Measurements from ENCODE around the gene EDDM3A.
"Not testable (repeated sequence)": the region's sequence is repeated elsewhere in the genome, so short reads cannot be mapped to it uniquely, and the experiment has no call there.

Gene EDDM3A, protein sequence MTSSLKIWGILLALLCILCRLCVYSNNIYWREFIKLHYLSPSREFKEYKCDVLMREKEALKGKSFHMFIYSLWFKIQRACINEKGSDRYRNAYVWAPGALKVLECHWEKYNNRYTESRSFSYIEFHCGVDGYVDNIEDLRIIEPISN

DNA sequence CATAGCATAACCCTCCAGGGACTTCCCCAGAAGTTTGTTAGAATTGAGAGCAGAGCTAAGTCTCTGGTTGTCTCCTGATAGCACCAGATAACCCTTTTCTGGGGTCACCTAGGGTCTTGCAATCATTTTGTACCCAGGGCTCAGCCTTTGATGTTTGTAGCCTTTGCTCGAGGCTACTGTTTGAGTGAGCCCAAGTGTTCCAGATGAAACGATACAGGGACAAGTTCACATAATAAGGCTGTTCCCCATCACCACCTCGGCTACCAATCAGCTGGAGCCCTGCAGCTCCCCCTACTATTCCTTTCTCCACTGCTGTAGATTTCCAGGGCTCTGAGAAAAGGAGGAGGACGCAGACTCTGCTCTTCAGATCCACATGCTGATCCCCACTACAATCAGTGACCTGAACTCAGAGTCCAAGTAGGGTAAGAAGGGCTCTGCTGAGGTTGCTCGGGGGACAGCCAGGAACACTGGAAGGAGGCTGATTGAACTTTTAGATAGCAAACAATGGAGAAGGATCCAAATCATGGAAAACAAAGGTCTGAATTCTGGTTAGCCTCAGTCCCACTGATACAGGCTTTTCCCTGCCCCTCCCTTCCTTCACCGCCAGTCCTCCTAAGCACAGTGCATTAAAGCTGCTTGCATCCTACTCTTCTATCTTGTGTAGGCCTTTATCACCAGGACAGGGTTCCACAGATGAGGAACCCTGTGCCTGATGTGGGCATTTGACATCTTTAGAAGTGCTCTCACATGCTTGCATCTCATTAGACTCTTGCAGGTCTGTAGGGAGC, at the start of gene EDDM3A:
Gene EDDM3A (plus strand): TSS at position 317 of the 788 bp plus-strand sequence. CDS start 1,694 bp downstream, outside the sequence.
- no peak for DNase-seq

DNA sequence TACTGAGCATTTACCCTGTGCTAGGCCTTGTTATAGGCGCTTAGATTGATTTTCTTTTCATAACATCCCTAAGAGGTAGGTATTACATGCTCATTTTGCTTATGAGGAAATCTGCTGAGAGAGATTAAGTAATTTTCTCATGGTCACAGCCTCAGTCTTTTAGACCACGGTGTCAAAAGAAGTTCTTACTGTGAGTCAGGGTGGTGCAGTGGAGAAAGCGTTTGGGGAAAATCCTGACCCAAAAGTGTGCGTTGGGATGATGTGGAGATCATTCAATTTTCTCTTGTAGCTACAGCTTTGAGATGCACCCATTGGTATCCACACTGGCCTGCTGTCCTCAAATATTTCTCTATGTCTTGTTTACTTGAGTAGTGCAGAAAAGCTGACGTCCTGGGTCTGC, 48.9 kb upstream of the EDDM3A start:
- DNase-seq: no peak

DNA sequence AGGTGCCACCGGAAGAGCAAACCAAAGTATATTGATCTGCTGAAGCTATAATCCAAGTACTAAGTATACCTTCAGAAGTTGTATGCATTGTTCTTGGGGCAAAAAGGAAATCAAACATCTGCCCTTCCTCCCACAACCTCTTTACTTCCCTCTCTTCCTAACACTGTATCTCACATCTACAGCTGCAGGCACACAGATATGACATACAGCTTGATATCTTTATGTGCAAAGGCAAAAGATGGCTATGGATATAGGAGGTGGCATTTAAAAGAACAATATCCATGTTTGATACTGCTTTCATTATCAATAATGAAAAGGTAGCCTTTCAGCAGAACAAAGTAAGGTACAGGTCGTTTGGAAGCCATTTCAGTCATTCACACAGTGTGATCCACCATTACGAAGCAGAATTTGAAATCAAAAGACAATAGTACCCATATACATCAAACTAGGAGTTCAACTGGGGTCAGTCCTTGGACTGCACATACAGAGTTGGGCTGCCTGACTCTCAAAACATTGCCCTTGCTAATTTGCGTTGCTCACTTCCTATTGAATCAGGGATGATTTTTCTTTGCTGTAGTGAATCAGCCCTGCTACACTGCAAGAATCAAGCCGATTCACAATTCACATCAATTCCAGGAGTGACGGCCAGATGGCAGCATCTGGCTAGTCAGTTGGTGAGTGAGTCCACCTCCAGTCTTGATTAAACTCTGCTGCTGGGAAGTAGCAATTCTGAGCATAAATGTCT, 48.2 kb upstream of the EDDM3A start:
- DNase-seq: peak in 3 of 4 experiments; percentile 6 to 41 (median 6)

DNA sequence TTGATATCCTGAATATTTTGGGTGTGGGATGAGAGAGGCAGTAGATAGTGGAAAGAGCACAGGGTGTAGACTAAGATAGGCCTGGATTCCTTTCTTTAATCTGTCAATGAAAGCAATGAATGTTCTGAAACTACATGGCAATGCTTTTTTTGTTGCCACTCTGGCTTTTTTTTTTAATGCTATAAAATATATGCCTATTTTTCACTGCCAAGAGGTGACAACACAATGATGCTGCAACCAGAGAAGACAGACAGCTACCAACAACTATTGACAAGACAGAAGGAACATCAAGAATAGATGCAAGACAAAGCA, 47.7 kb upstream of the EDDM3A start:
- DNase-seq: no peak

DNA sequence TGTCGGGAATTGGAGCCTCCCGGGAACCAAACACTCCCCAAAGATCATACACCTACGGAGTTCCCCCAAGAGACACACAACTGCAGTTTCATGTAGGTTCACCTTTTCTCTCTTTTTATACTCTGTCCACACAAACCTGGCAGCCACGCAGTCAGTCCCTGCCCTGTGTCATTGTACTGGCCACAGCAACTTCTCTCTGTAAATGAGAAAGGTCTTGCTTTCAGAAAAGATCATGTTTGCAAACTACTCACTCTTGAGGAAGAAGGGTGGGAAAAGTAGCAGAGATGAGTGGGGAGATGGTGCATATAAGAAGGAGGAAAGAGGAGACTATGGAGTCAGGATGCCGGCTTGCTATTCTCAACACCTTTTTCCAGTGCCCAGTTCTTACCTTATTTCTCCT, 46.8 kb upstream of the EDDM3A start:
- no peak for DNase-seq

DNA sequence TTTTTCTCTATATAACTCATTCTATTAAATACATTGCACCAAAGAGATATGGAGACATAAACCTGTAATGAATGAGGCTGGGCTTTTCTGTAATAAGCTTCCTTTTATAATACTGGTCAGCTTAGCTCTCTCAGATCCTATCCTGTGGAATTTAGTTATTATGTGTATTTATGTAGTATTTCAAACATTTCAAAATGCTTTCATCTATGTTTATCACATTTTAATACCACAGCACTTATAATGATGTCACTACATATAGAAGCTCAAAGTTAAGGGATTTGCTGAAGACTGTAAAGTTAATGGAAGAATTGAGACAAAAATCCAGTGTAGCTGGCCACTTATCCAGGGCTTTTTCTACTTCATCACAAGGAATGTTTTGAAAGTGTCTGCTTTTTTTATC, 45.8 kb upstream of the EDDM3A start:
- DNase-seq: no peak

DNA sequence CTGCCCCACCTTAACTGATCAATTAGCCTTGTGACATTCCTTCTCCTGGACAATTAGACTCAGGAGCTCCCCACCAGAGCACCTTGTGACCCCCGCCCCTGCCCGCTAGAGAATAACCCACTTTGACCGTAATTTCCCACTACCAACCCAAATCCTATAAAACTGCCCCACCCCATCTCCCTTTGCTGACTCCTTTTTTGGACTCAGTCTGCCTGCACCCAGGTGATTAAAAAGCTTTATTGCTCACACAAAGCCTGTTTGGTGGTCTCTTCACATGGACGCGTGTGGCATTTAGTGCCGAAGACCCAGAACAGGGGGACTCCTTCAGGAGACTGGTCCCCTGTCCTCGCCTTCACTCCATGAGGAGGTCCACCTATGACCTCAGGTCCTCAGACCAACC, 44.7 kb upstream of the EDDM3A start:
- not testable (repeated sequence) for DNase-seq

DNA sequence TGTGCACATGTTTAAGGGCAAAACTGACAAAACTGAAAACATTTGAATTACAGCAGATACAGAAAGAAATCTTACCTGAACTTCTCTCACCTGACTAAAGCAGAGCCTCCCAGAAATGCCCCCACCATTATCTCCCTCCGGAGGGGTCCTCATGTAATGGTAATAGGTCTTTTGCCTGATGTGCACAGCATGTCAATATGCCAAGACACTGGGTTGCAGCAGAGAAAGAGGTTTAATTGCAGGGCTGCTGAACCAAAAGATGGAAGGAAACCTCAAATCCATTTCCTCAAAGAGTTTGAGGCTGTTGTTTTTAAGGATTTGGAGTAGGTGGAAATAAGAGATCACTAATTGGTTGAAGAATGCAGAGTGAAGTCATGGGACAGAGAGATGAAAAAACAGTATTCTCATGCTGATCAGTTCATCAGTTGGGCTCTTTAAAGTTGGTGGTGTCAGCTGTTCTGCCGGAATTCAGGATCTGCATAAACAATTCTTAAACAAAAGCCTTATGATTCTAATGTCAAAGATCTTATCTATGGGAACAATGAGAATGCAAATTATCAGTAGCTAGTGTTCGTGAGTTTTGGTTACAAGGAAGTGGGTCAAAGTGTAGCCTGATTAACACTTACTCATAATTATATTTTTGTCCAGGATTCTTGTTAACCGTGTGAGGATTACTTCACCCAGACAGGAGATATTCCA, 38.9 kb upstream of the EDDM3A start:
- no peak for DNase-seq

DNA sequence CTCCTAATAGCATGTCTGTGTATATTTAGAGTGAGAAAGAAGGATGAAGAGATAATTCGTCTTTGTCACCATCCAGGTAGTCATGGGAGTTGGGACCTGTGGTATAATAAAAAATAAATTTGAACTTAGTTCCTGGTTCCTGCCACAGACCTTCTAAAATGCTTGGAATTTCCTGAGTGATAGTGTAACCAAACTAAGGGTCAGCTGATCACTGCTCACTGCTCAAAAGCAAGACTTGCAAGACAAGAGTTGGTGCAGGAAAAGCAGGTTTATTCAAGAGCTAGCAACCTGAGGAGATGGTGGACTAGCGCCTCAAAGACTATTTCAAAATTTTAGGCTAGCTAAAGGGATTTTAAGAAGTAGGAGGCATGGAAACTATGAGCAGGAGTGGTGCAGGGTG, 38.1 kb upstream of the EDDM3A start:
- DNase-seq: no peak

DNA sequence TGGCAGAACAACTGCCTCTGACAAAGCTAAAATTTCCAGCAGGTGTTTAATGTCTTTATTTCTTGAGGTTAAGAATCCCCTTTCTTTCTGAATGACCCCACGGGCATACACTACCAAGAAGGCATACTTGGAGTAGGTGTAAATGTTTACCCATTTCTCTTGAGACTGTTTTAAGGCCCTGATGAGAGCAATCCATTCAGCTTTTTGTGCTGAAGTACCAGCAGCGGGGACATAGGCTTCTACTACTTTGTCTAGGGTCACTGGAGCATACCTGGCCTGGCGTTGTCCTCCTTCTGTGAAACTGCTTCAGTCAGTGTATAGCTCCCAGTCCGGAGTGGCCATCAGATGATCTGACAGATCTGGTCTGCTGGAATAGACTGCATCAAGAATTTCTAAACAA, 34.4 kb upstream of the EDDM3A start:
- no peak for DNase-seq

DNA sequence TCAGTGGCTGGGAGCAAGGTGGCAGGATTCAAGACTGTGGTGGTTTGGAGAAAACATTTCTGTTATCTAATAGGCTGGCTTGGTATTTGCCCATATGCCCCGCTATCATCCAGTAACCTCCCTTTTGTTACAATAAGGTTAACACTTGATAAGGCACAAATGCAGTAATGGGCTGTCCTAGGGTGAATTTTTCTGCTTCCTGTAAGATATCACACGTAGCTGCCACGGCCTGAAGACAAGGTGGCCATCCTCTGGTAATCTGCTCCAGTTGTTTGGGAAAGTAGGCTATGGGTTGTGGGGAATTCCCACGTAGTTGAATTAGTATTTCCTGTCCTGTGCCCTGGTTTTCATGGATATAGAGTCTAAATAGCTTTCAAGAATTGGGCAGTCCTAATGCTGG, 34.0 kb upstream of the EDDM3A start:
- no peak for DNase-seq

DNA sequence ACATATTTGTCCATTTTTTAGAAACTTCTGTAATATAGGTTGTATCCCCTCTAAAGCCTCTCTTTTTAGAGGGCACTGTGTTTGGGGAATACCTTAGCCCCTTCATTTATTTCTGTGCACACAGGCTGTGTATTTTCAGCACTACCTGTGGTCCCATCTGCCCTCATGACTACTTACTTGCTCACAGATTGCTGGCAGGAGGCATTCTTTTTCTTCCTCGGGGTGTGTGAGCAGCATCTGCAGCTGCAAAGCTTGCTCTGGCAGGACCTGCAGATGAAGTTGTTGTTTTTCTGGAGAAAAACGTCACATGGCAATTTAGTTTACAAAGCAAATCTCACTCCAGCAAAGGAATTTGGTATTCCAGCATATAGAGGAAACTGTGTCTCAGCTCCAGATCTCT, 32.8 kb upstream of the EDDM3A start:
- DNase-seq: no peak

DNA sequence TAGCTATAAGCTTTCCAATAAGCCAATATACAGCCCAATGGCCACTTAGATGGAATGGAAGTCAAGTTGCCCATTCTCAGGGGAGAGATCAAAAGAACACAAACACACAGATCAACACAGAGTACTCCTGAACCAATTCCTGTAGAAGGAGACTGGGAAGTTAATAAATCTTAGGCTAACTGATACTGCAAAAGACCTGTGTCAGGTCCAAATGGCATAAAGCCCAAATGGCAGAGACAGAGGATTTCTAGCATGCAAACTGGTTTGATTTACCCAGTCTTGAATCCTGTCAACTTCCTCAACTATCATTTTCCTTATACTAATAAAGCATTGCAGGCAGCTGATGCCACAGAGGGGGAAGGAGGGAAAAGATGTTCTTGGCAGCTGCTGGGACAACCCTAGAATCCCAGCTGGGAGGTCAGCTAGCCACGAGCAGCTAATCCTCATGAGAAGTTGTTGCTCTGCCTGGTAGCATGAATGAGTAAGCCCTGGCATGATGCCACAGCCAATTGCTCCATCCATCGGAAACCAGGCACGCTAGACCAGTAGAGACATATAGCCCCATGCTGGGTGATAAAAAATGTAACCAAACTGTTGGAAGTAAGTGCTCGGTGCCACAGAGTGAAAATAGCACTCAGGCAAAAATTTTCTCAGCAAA, 31.0 kb upstream of the EDDM3A start:
- DNase-seq: no peak

DNA sequence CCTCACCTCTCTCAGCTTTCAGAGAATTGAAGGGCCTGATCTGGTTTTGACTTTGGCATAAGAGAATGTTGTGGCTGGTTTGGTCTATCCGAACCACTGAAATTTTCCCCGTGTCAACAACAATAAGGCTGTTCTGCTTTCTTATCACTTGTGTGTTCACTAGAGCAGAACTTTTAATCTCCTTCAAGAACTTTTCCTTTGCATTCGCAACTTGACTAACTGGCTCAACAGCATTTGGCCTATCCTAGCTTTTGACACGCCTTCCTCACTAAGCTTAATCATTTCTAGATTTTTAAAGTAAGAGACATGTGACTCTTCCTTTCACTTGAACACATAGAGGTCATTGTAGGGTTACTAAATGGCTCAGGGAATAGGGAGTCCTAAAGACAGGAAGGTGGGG, 25.9 kb upstream of the EDDM3A start:
- DNase-seq: no peak

DNA sequence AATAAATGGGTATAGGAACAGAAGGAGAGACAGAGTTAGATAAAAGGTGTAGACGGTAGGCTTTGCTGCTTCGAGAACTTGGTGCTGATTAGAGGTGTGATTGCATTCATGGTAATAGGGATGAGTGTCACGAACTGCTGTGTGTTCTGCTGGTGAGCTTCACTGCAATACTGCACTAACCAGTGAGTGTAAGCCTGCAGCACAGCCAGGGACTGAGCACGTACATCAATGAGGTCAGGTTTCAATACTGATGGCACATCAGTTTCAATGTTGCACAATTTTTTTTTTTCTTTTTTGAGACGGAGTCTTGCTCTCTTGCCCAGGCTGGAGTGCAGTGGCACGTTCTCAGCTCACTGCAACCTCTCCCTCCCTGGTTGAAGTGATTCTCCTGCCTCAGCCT, 24.9 kb upstream of the EDDM3A start:
- no peak for DNase-seq

DNA sequence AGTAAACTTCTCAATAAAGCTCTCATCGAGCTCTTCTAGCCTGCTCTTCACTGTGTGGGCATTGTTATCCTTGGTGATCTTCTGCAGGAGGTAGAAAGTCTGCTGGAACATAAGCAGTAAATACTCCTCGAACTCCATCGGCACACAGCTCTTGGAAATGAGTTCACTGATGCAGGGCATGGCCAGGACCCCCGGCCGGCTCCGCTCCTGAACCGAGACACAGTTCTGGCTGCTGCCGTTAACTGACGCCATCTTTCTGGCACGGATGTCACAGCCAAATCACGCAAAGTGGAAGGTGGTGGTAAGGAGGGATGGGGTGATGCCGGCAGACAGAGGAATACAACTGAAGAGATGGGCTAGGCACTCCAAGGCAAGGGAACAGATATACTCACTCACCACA, 23.7 kb upstream of the EDDM3A start:
- no peak for DNase-seq

DNA sequence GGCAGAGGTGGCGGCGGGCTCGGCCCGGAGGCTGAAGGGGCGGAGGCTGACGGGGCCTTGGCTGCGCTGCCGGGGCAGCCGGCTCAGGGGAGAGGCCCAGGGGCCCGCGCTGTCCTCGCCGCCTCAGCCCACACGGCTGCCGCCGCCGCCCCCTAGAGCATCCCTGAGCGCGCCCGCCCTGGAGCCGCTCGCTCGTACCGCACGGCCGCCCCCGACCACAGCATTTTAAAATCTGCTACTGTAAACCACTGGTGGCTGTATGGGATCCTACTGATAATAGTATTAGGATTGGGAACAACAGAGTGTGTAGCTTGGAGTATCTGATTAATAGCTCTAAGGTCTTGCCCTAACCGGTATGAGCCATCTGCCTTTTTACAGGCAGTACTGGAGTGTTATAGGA, 22.2 kb upstream of the EDDM3A start:
- no peak for DNase-seq

DNA sequence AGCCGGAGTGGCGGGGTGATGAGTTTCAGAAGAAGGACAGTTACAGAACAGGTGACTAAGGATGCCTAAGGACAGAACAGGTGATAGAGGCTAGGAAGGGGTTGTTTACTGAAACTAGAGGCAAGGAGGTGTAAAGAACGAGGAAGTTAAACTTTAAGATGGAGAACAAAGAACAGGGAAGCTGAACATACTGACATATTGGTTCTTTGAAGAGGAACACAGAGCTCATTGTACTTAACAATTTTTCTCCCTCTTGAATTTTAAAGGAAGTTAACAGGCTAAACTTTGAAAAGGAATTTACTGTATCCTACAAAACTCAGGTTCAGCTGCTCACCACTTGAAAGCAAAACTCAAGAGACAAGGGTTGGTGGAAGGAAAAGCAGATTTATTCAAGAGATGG, 19.6 kb upstream of the EDDM3A start:
- DNase-seq: not testable (repeated sequence)

DNA sequence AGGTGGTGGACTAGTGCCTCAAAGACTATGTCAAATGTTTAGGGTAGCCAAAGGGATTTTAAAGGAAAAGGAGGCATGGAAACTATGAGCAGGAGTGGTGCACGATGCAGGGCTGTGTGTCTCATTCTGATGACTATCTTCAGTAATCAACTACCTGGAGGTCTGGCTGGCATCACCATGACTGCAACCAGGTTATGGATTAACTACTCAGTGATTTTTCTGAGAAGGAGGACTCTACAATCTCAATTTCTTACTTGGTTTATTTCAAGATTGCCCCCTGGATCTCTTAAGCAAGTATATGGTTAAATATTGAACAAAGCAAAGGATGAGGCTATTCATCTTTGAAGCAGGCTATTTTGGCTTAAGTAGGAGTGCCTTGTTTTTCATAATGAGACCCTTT, 19.2 kb upstream of the EDDM3A start:
- no peak for DNase-seq

DNA sequence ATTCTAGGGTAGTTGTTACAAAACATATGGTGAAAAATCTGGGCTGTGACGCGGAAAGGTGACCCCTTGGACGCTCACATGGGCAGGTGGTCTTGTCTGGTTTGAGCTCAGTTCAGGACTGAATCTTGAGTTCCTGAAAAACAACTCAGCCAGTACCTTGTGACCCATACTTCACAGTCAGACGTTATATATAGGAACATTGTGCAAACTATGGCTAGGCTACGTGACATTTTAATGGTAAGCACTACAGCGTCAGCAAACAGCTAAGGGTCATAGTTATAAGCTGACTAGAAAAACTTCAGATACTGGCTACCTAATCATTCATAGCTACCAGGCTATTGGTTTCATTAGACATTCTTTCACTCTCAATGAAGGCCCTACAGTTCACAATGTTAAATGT, 14.8 kb upstream of the EDDM3A start:
- DNase-seq: no peak

DNA sequence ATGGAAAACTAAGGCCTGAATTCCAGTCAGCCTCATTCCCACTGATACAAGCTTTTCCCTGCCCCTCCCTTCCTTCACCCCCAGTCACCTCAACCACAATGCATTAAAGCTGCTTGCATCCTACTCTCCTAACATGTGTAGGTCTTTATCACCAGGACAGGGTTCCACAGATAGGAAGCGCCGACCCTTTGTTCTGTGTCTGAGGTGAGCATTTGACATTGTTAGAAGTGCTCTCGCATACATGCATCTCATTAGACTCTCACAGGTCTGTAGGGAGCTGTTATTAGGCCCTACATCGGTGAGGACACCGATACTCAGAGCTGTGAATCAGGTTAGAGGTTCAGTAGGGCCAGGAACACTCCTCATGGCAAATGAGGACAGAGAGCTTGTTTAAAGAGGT, 13.2 kb upstream of the EDDM3A start:
- DNase-seq: no peak

DNA sequence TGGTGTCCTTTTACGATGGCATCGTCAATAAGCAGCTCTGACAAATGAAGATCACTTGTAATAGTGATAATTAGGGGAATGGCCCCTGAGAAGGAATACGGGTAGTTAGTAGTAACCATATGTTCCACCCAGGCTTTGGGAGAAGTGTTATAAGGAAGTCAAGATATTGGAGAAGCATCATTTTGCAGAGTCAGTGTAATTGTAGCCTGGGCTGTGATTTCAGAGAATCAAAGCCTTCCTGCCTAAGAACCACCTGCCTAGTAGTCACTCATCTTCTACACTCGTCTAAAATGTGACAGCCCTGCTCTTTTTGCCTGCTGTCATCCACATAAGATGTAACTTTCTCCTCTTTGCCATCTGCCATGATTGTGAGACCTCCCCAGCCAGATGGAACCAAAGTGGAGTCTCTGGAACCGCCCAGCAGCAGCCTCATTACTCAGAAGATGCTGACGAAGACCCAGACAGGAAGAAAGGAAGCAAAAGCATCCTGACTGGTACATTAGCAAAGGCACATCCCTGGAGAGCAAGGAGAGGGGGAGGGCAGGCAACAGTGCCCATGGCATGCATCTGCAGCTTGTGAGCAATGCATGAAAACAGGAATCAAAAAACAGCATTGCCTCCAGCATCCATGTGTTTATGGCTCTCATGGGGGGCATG, 12.6 kb upstream of the EDDM3A start:
- DNase-seq: no peak
